Measurements from ENCODE around the gene C10orf120. TPM values are rescaled to one million over a fixed set of nuclear protein-coding genes. Genes with fewer than 3 reads are reported as not detected.

The C10orf120 gene
- total RNA-seq, 4 donors from 2014 or later = not detected

DNA sequence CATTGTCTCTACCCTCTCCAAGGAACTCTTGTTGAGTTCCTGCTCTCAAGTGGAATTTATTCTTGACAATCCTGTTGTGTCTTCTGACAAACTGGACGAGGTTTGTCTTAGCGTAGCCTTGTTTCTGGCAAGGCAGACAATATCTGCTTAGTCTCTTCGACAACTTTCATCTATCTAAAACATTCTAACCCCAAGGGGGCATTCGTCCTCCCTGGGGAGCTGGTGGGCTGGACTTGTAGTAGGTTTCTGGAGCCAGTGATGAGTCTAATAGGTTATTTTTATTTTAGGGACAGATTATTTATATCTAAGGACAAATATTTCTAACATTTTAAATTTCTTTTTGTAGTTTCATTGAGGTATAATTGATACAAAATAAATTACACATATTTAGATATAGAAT, 7.3 kb upstream of the C10orf120 start:
- TF ChIP-seq CTCF (IDR thresholded peaks at IDR 0.05) = no peak
- no peak for TF ChIP-seq EP300 (IDR thresholded peaks at IDR 0.05)
- no peak for TF ChIP-seq POLR2A (IDR thresholded peaks at IDR 0.05)
- 37 to 61% methylated on average over 4 of the region's 4 CpGs for WGBS, 2 donors
- Histone ChIP-seq H3K27me3 (no peaks in the 10 kb centered on the region), H3K4me1 (no peaks in the 10 kb centered on the region), H3K27ac (no peak overlapping the region), H3K4me3 (no peak overlapping the region), H3K9me3 (no peaks in the 10 kb centered on the region), H3K36me3 (no peaks in the 10 kb centered on the region)
- DNase-seq (ENCODE audit: low spot score in 2 of 2) = no peak

DNA sequence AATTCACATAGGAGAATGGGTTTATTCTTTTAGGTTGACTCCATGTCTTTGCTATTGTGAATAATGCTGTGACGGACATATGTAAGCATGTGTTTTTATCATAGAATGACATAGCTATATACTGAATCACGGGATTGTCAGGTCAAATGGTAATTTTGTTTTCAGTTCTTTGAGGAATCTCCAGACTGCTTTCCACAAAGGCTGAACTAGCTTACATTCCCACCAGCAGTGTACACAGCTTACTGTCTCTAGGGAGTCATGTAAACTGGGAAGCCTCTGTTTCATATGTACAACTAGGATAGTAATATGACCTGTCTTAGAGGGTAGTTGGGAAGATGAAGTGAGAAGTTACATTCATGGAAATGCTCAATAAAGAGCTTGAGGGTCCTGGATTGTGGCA, 6.8 kb upstream of the C10orf120 start:
- WGBS, 2 donors = 57 to 63% methylated on average over 2 of the region's 2 CpGs
- Histone ChIP-seq H3K9me3 (no peaks in the 10 kb centered on the region), H3K4me3 (no peak overlapping the region), H3K27ac (no peak overlapping the region), H3K36me3 (no peaks in the 10 kb centered on the region), H3K27me3 (no peaks in the 10 kb centered on the region), H3K4me1 (no peaks in the 10 kb centered on the region)
- DNase-seq (ENCODE audit: low spot score in 2 of 2) = no peak
- TF ChIP-seq CTCF (IDR thresholded peaks at IDR 0.05) (no peak), POLR2A (IDR thresholded peaks at IDR 0.05) (no peak), EP300 (IDR thresholded peaks at IDR 0.05) (no peak)

- 43 to 49% methylated on average over 9 of the region's 9 CpGs for WGBS, 2 donors
Observed at GRCh38 chr10:122703483-122704448, 4.1 kb upstream of the C10orf120 start.

GRCh38 chr10:122702275-122702674, 2.6 kb upstream of the C10orf120 start:
- TF ChIP-seq POLR2A (IDR thresholded peaks at IDR 0.05) (no peak), EP300 (IDR thresholded peaks at IDR 0.05) (no peak), CTCF (IDR thresholded peaks at IDR 0.05) (no peak)
- no peaks in the 10 kb centered on the region for H3K27me3 ChIP-seq
- WGBS, 2 donors = 50 to 60% methylated on average over 2 of the region's 2 CpGs

More at GRCh38 chr10:122703483-122704448, 4.1 kb upstream of the C10orf120 start:
- DNase-seq (ENCODE audit: low spot score in 2 of 2) = peak; percentile 30 to 58
- H3K36me3 ChIP-seq = no peaks in the 10 kb centered on the region
- TF ChIP-seq POLR2A (IDR thresholded peaks at IDR 0.05) (no peak), CTCF (IDR thresholded peaks at IDR 0.05) (peak; percentile 49 to 79 (median 55))
- no peak overlapping the region for H3K4me3 ChIP-seq
- H3K4me1 ChIP-seq = no peaks in the 10 kb centered on the region
- H3K27me3 ChIP-seq = no peaks in the 10 kb centered on the region
- no peaks in the 10 kb centered on the region for H3K9me3 ChIP-seq
- H3K27ac ChIP-seq = no peak overlapping the region

DNA sequence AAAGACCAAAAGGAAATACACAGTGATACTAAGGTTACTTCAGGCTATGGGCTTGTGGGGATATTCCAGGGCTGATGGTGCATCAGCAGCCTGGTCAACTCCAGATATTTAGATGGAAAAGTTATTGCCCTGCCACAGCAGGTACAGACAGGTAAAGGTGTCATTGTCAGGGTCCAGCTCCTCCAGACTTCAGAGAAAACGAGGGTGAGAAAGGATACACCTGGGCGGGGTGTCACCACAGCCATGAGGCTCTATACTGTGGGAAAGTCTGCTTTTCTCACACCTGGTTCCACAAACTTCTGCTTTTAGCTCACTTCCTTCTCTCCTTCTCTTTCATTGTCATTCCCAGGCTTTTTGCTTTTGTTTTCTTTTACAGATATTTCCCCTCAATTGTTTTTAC, 2.0 kb upstream of the C10orf120 start:
- no peak overlapping the region for H3K27ac ChIP-seq
- no peaks in the 10 kb centered on the region for H3K36me3 ChIP-seq
- no peaks in the 10 kb centered on the region for H3K27me3 ChIP-seq
- H3K4me1 ChIP-seq = no peaks in the 10 kb centered on the region
- no peak for DNase-seq (ENCODE audit: low spot score in 2 of 2)
- 58 to 72% methylated on average over 2 of the region's 2 CpGs for WGBS, 2 donors
- H3K4me3 ChIP-seq = no peak overlapping the region
- H3K9me3 ChIP-seq = no peaks in the 10 kb centered on the region
- no peak for TF ChIP-seq POLR2A (IDR thresholded peaks at IDR 0.05)
- no peak for TF ChIP-seq EP300 (IDR thresholded peaks at IDR 0.05)
- no peak for TF ChIP-seq CTCF (IDR thresholded peaks at IDR 0.05)

More at GRCh38 chr10:122702275-122702674, 2.6 kb upstream of the C10orf120 start:
- no peak overlapping the region for H3K4me3 ChIP-seq
- no peaks in the 10 kb centered on the region for H3K4me1 ChIP-seq
- no peak overlapping the region for H3K27ac ChIP-seq
- no peaks in the 10 kb centered on the region for H3K9me3 ChIP-seq
- no peak for DNase-seq (ENCODE audit: low spot score in 2 of 2)
- no peaks in the 10 kb centered on the region for H3K36me3 ChIP-seq

All from tibial nerve (tissue), 4 donors.